ENCODE results near the gene PFKFB2.

Gene PFKFB2

GRCh38 chr1:207067185-207067584 lies 14.1 kb downstream of the PFKFB2 start:
- no peak for DNase-seq (ENCODE audit: low spot score)

- DNase-seq (ENCODE audit: low spot score): no peak
These were observed 14.6 kb downstream of the PFKFB2 start for GRCh38 chr1:207067665-207068064.

GRCh38 chr1:207069061-207069460 lies 16.0 kb downstream of the PFKFB2 start:
- DNase-seq (ENCODE audit: low spot score): no peak

GRCh38 chr1:207069858-207070506 lies 16.9 kb downstream of the PFKFB2 start:
- DNase-seq (ENCODE audit: low spot score): no peak

GRCh38 chr1:207070811-207071210 lies 17.7 kb downstream of the PFKFB2 start:
- no peak for DNase-seq (ENCODE audit: low spot score)

- DNase-seq (ENCODE audit: low spot score): no peak
These were observed 18.4 kb downstream of the PFKFB2 start for GRCh38 chr1:207071426-207071825.

- no peak for DNase-seq (ENCODE audit: low spot score)
These were observed 19.2 kb downstream of the PFKFB2 start for GRCh38 chr1:207072233-207072632.

GRCh38 chr1:207073906-207074820 lies 21.1 kb downstream of the PFKFB2 start:
- DNase-seq (ENCODE audit: low spot score): no peak

GRCh38 chr1:207076181-207076955 lies 23.3 kb downstream of the PFKFB2 start:
- DNase-seq (ENCODE audit: low spot score): peak; percentile 27

GRCh38 chr1:207077012-207077411 lies 23.9 kb downstream of the PFKFB2 start:
- no peak for DNase-seq (ENCODE audit: low spot score)

GRCh38 chr1:207077470-207078377 lies 24.6 kb downstream of the PFKFB2 start:
- peak; percentile 85 for DNase-seq (ENCODE audit: low spot score)

- DNase-seq (ENCODE audit: low spot score): no peak
These were observed 25.6 kb downstream of the PFKFB2 start for GRCh38 chr1:207078578-207079132.

- no peak for DNase-seq (ENCODE audit: low spot score)
These were observed 26.7 kb downstream of the PFKFB2 start for GRCh38 chr1:207079706-207080241.

- DNase-seq (ENCODE audit: low spot score): no peak
These were observed 28.0 kb downstream of the PFKFB2 start for GRCh38 chr1:207081088-207081487.

GRCh38 chr1:207081806-207082205 lies 28.7 kb downstream of the PFKFB2 start:
- DNase-seq (ENCODE audit: low spot score): no peak

- DNase-seq (ENCODE audit: low spot score): no peak
These were observed 31.2 kb downstream of the PFKFB2 start for GRCh38 chr1:207084232-207084631.

- peak; percentile 61 for DNase-seq (ENCODE audit: low spot score)
These were observed 31.7 kb downstream of the PFKFB2 start for GRCh38 chr1:207084701-207085180.

- DNase-seq (ENCODE audit: low spot score): no peak
These were observed 32.8 kb downstream of the PFKFB2 start for GRCh38 chr1:207085887-207086286.

GRCh38 chr1:207088161-207088560 lies 35.1 kb downstream of the PFKFB2 start:
- no peak for DNase-seq (ENCODE audit: low spot score)

Measured in AG20443 (cell line).